Astrocyte of the spinal cord (primary cell): ENCODE data around the gene FHIT.

ENCODE experiments used
- DNase-seq: peaks from one replicate; pipeline ENCODE4 v3.0.0; 2011; ENCODE audit warnings: low read depth, low spot score
- H3K4me3 ChIP-seq: 2 replicates; pipeline ENCODE4 v1.5.1; 2011; ENCODE audit warnings: low read depth, mild to moderate bottlenecking, low read length, moderate library complexity
- CTCF ChIP-seq: IDR thresholded peaks from 2 replicates; pipeline ENCODE4 v1.5.1; 2012; ENCODE audit warnings: low read depth, mild to moderate bottlenecking, low read length, inconsistent platforms
- in situ Hi-C: cut with HindIII; loops from 2 replicates; pipeline ENCODE4 v1.10.0; 2017; ENCODE audit warnings: low sequenced_read_pairs

The FHIT gene

GRCh38 chr3:60746695-60747416 is 504.4 kb downstream of the FHIT start:
- H3K4me3 ChIP-seq = no peak overlapping the region
- in situ Hi-C loops = no loop called here
- DNase-seq = peak; percentile 3
- no peak for TF ChIP-seq CTCF

GRCh38 chr3:60746043-60746638 is 505.1 kb downstream of the FHIT start:
- H3K4me3 ChIP-seq = no peak overlapping the region
- TF ChIP-seq CTCF = no peak
- in situ Hi-C loops = no loop called here
- DNase-seq = no peak

GRCh38 chr3:60743631-60744164 is 507.6 kb downstream of the FHIT start:
- in situ Hi-C loops = no loop called here
- peak; percentile 58 for DNase-seq
- H3K4me3 ChIP-seq = no peak overlapping the region
- no peak for TF ChIP-seq CTCF

- DNase-seq = peak; percentile 78
- in situ Hi-C loops = no loop called here
- H3K4me3 ChIP-seq = no peak overlapping the region
- peak; percentile 54 for TF ChIP-seq CTCF
Measured at GRCh38 chr3:60742606-60743145, 508.6 kb downstream of the FHIT start.

- in situ Hi-C loops = no loop called here
- no peak for TF ChIP-seq CTCF
- no peak overlapping the region for H3K4me3 ChIP-seq
- DNase-seq = no peak
Measured at GRCh38 chr3:60737633-60738399, 513.4 kb downstream of the FHIT start.

- in situ Hi-C loops = no loop called here
Measured at GRCh38 chr3:60730371-60730770, 520.9 kb downstream of the FHIT start.

More at GRCh38 chr3:60730371-60730770, 520.9 kb downstream of the FHIT start:
- no peak overlapping the region for H3K4me3 ChIP-seq
- DNase-seq = no peak
- no peak for TF ChIP-seq CTCF
